ENCODE data around the gene APOL6.
"Not testable (repeated sequence)": the region's sequence is repeated elsewhere in the genome, so short reads cannot be mapped to it uniquely, and the experiment has no call there.

Gene APOL6

GRCh38 chr22:35678836-35679235, 30.6 kb downstream of the APOL6 start:
- H3K27ac ChIP-seq (ENCODE audit: low read depth, low read length), result no peak overlapping the region
- H3K4me3 ChIP-seq (ENCODE audit: low read depth, low read length), result no peak overlapping the region
- no peaks in the 10 kb centered on the region for H3K4me1 ChIP-seq (ENCODE audit: control insufficient read depth, insufficient read depth, low read length, unreplicated experiment)
- H3K79me2 ChIP-seq (ENCODE audit: control insufficient read depth, insufficient read depth, low read length, unreplicated experiment), result no peaks in the 10 kb centered on the region
- no peaks in the 10 kb centered on the region for H3K36me3 ChIP-seq (ENCODE audit: insufficient read depth, low read length)
- H3K27me3 ChIP-seq (ENCODE audit: insufficient read depth, low read length), result no peaks in the 10 kb centered on the region
- no peak overlapping the region for H2AFZ ChIP-seq (ENCODE audit: low read length, unreplicated experiment)

- not testable (repeated sequence) for H3K27ac ChIP-seq (ENCODE audit: low read depth, low read length); H3K79me2 ChIP-seq (ENCODE audit: control insufficient read depth, insufficient read depth, low read length, unreplicated experiment); H3K4me1 ChIP-seq (ENCODE audit: control insufficient read depth, insufficient read depth, low read length, unreplicated experiment); H3K27me3 ChIP-seq (ENCODE audit: insufficient read depth, low read length); H3K4me3 ChIP-seq (ENCODE audit: low read depth, low read length); H2AFZ ChIP-seq (ENCODE audit: low read length, unreplicated experiment); H3K36me3 ChIP-seq (ENCODE audit: insufficient read depth, low read length)
Observed at GRCh38 chr22:35679492-35679891, 31.2 kb downstream of the APOL6 start.

DNA sequence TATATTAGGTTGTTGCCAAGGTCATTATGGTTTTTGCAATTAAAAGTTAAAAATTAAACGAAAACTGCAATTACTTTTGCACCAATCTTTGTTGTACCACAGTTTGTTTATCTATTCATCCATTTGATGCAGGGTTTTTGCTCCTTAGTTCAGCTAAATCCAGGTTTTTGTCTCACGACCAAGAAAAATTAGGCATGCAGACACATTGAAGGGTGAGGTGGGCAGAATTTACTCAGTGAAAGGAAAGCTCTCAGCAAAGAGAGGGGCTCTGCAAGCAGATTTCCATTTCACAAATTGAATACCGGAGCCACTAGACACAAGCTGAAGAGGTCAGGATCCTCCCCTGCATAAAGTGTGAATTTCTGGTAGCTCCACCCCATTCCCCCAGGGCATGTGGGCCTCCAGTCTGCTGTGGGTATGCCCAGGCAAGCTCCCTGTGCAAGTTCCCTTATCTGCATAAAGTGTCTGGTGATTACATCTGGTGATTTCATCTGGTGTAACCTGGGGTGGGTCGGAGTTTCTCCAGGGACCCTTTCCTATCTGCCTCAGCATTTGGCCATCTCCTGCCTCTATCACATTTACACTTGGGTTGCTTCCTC, 33.3 kb downstream of the APOL6 start:
- Histone ChIP-seq H3K79me2 (ENCODE audit: control insufficient read depth, insufficient read depth, low read length, unreplicated experiment) (no peaks in the 10 kb centered on the region), H3K27ac (ENCODE audit: low read depth, low read length) (no peak overlapping the region), H3K27me3 (ENCODE audit: insufficient read depth, low read length) (no peaks in the 10 kb centered on the region), H2AFZ (ENCODE audit: low read length, unreplicated experiment) (no peak overlapping the region), H3K4me3 (ENCODE audit: low read depth, low read length) (no peak overlapping the region), H3K36me3 (ENCODE audit: insufficient read depth, low read length) (no peaks in the 10 kb centered on the region), H3K4me1 (ENCODE audit: control insufficient read depth, insufficient read depth, low read length, unreplicated experiment) (no peaks in the 10 kb centered on the region)

DNA sequence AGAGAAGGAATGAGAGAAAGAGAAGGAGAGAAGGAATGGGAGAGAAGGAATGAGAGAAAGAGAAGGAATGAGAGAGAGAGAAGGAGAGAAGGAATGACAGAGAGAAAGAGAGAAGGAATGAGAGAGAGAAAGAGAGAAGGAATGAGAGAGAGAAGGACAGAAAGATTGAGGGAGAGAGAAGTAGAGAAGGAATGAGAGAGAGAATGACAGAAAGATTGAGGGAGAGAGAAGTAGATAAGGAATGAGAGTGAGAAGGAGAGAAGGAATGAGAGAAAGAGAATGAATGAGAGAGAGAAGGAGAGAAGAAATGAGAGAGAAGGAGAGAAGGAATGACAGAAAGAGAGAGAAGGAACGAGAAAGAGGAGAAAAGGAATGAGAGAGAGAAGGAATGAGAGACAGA, 35.3 kb downstream of the APOL6 start:
- no peaks in the 10 kb centered on the region for H3K4me1 ChIP-seq (ENCODE audit: control insufficient read depth, insufficient read depth, low read length, unreplicated experiment)
- H2AFZ ChIP-seq (ENCODE audit: low read length, unreplicated experiment), result no peak overlapping the region
- H3K36me3 ChIP-seq (ENCODE audit: insufficient read depth, low read length), result no peaks in the 10 kb centered on the region
- H3K79me2 ChIP-seq (ENCODE audit: control insufficient read depth, insufficient read depth, low read length, unreplicated experiment), result no peaks in the 10 kb centered on the region
- no peak overlapping the region for H3K4me3 ChIP-seq (ENCODE audit: low read depth, low read length)
- no peak overlapping the region for H3K27ac ChIP-seq (ENCODE audit: low read depth, low read length)
- H3K27me3 ChIP-seq (ENCODE audit: insufficient read depth, low read length), result no peaks in the 10 kb centered on the region

- Histone ChIP-seq H3K4me3 (ENCODE audit: low read depth, low read length) (no peak overlapping the region), H3K4me1 (ENCODE audit: control insufficient read depth, insufficient read depth, low read length, unreplicated experiment) (no peaks in the 10 kb centered on the region), H3K36me3 (ENCODE audit: insufficient read depth, low read length) (no peaks in the 10 kb centered on the region), H2AFZ (ENCODE audit: low read length, unreplicated experiment) (no peak overlapping the region), H3K27ac (ENCODE audit: low read depth, low read length) (no peak overlapping the region), H3K79me2 (ENCODE audit: control insufficient read depth, insufficient read depth, low read length, unreplicated experiment) (no peaks in the 10 kb centered on the region), H3K27me3 (ENCODE audit: insufficient read depth, low read length) (no peaks in the 10 kb centered on the region)
Observed at GRCh38 chr22:35684270-35684700, 36.0 kb downstream of the APOL6 start.

DNA sequence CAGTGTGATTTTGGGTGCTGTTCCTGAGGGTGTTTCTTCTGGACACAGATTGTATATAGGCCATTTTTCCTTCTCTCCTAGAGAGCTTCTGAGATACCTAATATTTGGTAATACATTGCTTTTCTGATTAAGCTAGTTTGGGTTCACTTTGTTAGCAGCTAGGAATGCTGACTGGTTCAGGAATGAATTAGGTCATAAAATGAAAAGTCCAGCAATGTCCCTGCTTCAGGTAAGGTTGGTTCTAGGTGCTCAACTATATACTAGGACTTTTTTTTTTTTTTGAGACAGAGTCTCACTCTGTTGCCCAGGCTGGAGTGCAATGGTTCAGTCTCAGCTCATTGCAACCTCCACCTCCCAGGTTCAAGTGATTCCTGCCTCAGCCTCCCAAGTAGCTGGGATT, 36.5 kb downstream of the APOL6 start:
- Histone ChIP-seq H3K4me1 (ENCODE audit: control insufficient read depth, insufficient read depth, low read length, unreplicated experiment) (no peaks in the 10 kb centered on the region), H3K36me3 (ENCODE audit: insufficient read depth, low read length) (no peaks in the 10 kb centered on the region), H3K27ac (ENCODE audit: low read depth, low read length) (no peak overlapping the region), H3K79me2 (ENCODE audit: control insufficient read depth, insufficient read depth, low read length, unreplicated experiment) (no peaks in the 10 kb centered on the region), H3K4me3 (ENCODE audit: low read depth, low read length) (no peak overlapping the region), H2AFZ (ENCODE audit: low read length, unreplicated experiment) (no peak overlapping the region), H3K27me3 (ENCODE audit: insufficient read depth, low read length) (no peaks in the 10 kb centered on the region)

- Histone ChIP-seq H2AFZ (ENCODE audit: low read length, unreplicated experiment) (no peak overlapping the region), H3K36me3 (ENCODE audit: insufficient read depth, low read length) (no peaks in the 10 kb centered on the region)
Observed at GRCh38 chr22:35685731-35686130, 37.5 kb downstream of the APOL6 start.

DNA sequence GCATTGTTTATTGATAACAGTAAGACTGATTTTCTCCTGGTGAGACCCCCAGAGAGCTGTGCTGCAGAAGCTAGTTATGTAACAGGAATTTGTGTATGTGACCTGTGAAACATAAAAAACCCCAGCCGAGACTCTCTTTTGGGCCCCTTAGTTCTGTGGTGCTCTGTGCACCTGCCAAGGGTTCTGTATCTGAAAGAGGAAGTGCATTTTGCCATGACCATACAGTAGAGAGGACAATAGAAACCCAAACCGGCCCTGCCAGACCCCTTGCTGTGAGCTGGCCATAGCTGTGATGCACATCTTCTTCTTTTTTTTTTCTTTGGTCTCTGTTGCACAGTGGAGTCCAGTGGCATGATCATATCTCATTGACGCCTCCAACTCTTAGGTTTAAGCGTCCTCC, 38.1 kb downstream of the APOL6 start:
- no peaks in the 10 kb centered on the region for H3K4me1 ChIP-seq (ENCODE audit: control insufficient read depth, insufficient read depth, low read length, unreplicated experiment)
- H3K36me3 ChIP-seq (ENCODE audit: insufficient read depth, low read length), result no peaks in the 10 kb centered on the region
- H3K27ac ChIP-seq (ENCODE audit: low read depth, low read length), result no peak overlapping the region
- H3K27me3 ChIP-seq (ENCODE audit: insufficient read depth, low read length), result no peaks in the 10 kb centered on the region
- no peak overlapping the region for H3K4me3 ChIP-seq (ENCODE audit: low read depth, low read length)
- H2AFZ ChIP-seq (ENCODE audit: low read length, unreplicated experiment), result no peak overlapping the region
- no peaks in the 10 kb centered on the region for H3K79me2 ChIP-seq (ENCODE audit: control insufficient read depth, insufficient read depth, low read length, unreplicated experiment)

More at GRCh38 chr22:35685731-35686130, 37.5 kb downstream of the APOL6 start:
- Histone ChIP-seq H3K79me2 (ENCODE audit: control insufficient read depth, insufficient read depth, low read length, unreplicated experiment) (no peaks in the 10 kb centered on the region), H3K27me3 (ENCODE audit: insufficient read depth, low read length) (no peaks in the 10 kb centered on the region), H3K4me1 (ENCODE audit: control insufficient read depth, insufficient read depth, low read length, unreplicated experiment) (no peaks in the 10 kb centered on the region), H3K27ac (ENCODE audit: low read depth, low read length) (no peak overlapping the region), H3K4me3 (ENCODE audit: low read depth, low read length) (no peak overlapping the region)

GRCh38 chr22:35687461-35687860, 39.2 kb downstream of the APOL6 start:
- Histone ChIP-seq H3K79me2 (ENCODE audit: control insufficient read depth, insufficient read depth, low read length, unreplicated experiment) (no peaks in the 10 kb centered on the region), H3K36me3 (ENCODE audit: insufficient read depth, low read length) (no peaks in the 10 kb centered on the region), H3K27ac (ENCODE audit: low read depth, low read length) (no peak overlapping the region), H3K4me1 (ENCODE audit: control insufficient read depth, insufficient read depth, low read length, unreplicated experiment) (no peaks in the 10 kb centered on the region), H3K27me3 (ENCODE audit: insufficient read depth, low read length) (no peaks in the 10 kb centered on the region), H2AFZ (ENCODE audit: low read length, unreplicated experiment) (no peak overlapping the region), H3K4me3 (ENCODE audit: low read depth, low read length) (no peak overlapping the region)

DNA sequence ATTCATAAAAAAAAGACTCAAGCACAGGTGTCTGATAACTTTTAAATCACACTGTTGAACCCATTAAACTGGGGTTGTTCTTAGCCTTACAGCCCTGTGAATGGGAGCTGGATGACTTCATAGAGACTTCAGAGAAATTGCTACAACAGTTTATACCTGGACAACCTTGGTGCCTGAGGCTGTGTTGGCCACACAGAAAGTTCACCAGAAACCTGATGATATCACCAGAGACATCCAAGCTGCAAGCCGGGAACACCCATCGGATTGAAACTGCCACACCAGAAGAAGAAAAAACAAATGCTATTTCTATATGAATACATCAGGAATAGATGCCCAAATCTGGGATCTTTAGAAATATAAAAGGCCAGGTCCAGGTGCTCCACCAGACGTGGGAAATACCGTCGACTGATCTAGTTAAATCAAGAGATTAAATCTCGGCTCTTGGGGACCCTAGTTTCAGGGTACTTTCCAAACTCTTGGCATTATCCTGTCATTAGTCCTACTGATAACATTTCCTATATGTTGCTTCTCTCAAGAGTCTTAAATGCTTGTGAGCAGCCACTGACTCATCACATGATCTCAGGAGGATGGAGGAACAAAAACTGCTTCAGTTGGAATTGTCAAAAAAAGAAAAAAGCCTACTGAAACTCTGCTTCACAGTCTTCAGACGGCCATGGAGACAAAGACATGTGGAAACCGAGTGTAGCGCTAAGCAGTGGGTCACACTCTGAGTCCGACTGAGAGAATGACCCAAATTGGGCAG, 40.8 kb downstream of the APOL6 start:
- Histone ChIP-seq H3K4me3 (ENCODE audit: low read depth, low read length) (no peak overlapping the region), H3K27ac (ENCODE audit: low read depth, low read length) (no peak overlapping the region), H3K79me2 (ENCODE audit: control insufficient read depth, insufficient read depth, low read length, unreplicated experiment) (no peaks in the 10 kb centered on the region), H3K4me1 (ENCODE audit: control insufficient read depth, insufficient read depth, low read length, unreplicated experiment) (no peaks in the 10 kb centered on the region), H3K36me3 (ENCODE audit: insufficient read depth, low read length) (no peaks in the 10 kb centered on the region), H2AFZ (ENCODE audit: low read length, unreplicated experiment) (no peak overlapping the region), H3K27me3 (ENCODE audit: insufficient read depth, low read length) (no peaks in the 10 kb centered on the region)

- no peak overlapping the region for H2AFZ ChIP-seq (ENCODE audit: low read length, unreplicated experiment)
- H3K79me2 ChIP-seq (ENCODE audit: control insufficient read depth, insufficient read depth, low read length, unreplicated experiment), result no peaks in the 10 kb centered on the region
- H3K4me1 ChIP-seq (ENCODE audit: control insufficient read depth, insufficient read depth, low read length, unreplicated experiment), result no peaks in the 10 kb centered on the region
- H3K4me3 ChIP-seq (ENCODE audit: low read depth, low read length), result no peak overlapping the region
- H3K27me3 ChIP-seq (ENCODE audit: insufficient read depth, low read length), result no peaks in the 10 kb centered on the region
- H3K27ac ChIP-seq (ENCODE audit: low read depth, low read length), result no peak overlapping the region
- H3K36me3 ChIP-seq (ENCODE audit: insufficient read depth, low read length), result no peaks in the 10 kb centered on the region
Observed at GRCh38 chr22:35690001-35690400, 41.8 kb downstream of the APOL6 start.

All from ACC112 (cell line).